Endodermal cell (in vitro differentiated cells): ENCODE results near the gene PSMB7. TPM values are rescaled to one million over a fixed set of nuclear protein-coding genes. Genes with fewer than 3 reads are reported as not detected.

Experiments used
- DNase-seq: peaks from one replicate; pipeline ENCODE4 v3.0.0-alpha.2; 2017
- H3K27ac ChIP-seq: 2 replicates; pipeline ENCODE4 v1.5.1; 2013; ENCODE audit warnings: mild to moderate bottlenecking, low read depth, low read length, moderate library complexity
- H3K27me3 ChIP-seq: 2 replicates; pipeline ENCODE4 v1.6.1; 2013; ENCODE audit warnings: mild to moderate bottlenecking, low read length, moderate library complexity; ENCODE audit not compliant: insufficient read depth, control insufficient read depth, poor library complexity, severe bottlenecking
- H3K36me3 ChIP-seq: 2 replicates; pipeline ENCODE4 v1.7.0; 2013; ENCODE audit warnings: mild to moderate bottlenecking, low read length, moderate library complexity; ENCODE audit not compliant: control insufficient read depth, insufficient read depth
- H3K4me1 ChIP-seq: one replicate; pipeline ENCODE4 v1.7.0; 2013; ENCODE audit warnings: low read length; ENCODE audit not compliant: control insufficient read depth, insufficient read depth
- H3K4me3 ChIP-seq: 2 replicates; pipeline ENCODE4 v1.5.1; 2013; ENCODE audit warnings: mild to moderate bottlenecking, low read length, moderate library complexity
- H3K9ac ChIP-seq: 2 replicates; pipeline ENCODE4 v1.6.1; 2013; ENCODE audit warnings: mild to moderate bottlenecking, low read length, moderate library complexity; ENCODE audit not compliant: poor library complexity, severe bottlenecking; ENCODE audit errors: extremely low read depth
- H3K9me3 ChIP-seq: 2 replicates; pipeline ENCODE4 v1.6.1; 2013; ENCODE audit warnings: mild to moderate bottlenecking, low read length, moderate library complexity; ENCODE audit not compliant: control insufficient read depth
- H3K27ac Mint-ChIP-seq: 2 replicates; pipeline ENCODE4 v1.8.0; 2020; ENCODE audit warnings: mixed read lengths
- H3K27me3 Mint-ChIP-seq: 2 replicates; pipeline ENCODE4 v1.8.0; 2021; ENCODE audit warnings: mild to moderate bottlenecking, mixed read lengths; ENCODE audit not compliant: insufficient read depth
- H3K36me3 Mint-ChIP-seq: 2 replicates; pipeline ENCODE4 v1.8.0; 2020; ENCODE audit warnings: low read depth, mixed read lengths
- H3K4me1 Mint-ChIP-seq: 2 replicates; pipeline ENCODE4 v1.8.0; 2020; ENCODE audit warnings: mixed read lengths
- H3K4me3 Mint-ChIP-seq: 2 replicates; pipeline ENCODE4 v1.8.0; 2020; ENCODE audit warnings: mild to moderate bottlenecking, moderate library complexity, mixed read lengths
- H3K9me3 Mint-ChIP-seq: 2 replicates; pipeline ENCODE4 v1.8.0; 2020; ENCODE audit warnings: mild to moderate bottlenecking, mixed read lengths
- CTCF ChIP-seq: fragments of 200-600 bp; sonication (generic); conservative IDR thresholded peaks from 2 replicates; pipeline ENCODE4 v1.5.0; 2021; ENCODE audit warnings: antibody characterized with exemption, mild to moderate bottlenecking
- WGBS, 2 experiments: methylation state at CpG; one replicate each; pipeline versions ENCODE4 v1.1.5 to v1.1.7; 2013; ENCODE audit warnings: missing lambda C conversion rate in 2 of 2, mixed read lengths in 1 of 2; ENCODE audit not compliant: insufficient coverage in 1 of 2, insufficient read length in 1 of 2; 5-methylcytosine and 5-hydroxymethylcytosine counted together
- total RNA-seq, 2 donors: library from RNA; stranded (reverse); fragmentation: NEBNext Ultra II Directional in 1 of 2; extraction: Animal tissue kit (Norgen Biotek cat#: 25700) in 1 of 2; gene quantifications; 2 replicates in 1 of 2; 3 replicates in 1 of 2; pipeline ENCODE4 v1.2.1, GENCODE V29; 2021

Gene PSMB7
- total RNA-seq, 2 donors from 2014 or later: 203 to 223 TPM

DNA sequence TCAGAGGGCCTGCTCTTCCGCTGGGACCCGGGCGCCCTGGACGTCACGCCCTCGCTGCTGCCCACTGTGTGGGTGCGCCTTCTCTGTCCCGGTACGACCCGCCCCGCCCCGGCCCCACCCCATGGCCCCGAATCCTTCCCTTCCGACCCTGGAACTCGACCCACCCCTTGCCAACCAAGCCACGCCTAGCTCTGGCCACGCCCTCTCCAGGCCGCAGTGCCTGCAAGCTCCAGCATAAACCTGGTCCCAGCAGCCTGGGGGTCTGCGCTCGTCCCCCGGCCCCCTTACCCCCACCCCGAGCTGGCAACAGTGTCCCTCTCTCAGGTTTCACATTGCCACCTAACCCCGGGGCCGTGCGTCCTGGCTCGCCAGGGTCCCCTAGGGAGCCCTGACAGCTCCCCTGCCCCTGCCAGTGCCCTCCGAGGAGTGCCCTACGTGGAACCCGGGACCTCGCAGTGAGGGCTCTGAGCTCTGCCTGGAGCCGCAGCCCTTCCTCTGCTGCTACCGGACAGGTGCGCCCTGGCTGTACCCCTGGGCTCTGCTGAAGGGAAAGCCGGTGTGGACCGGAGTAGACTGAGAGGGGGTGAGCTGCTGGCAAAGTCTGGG is 38.4 kb upstream of the PSMB7 start:
- peaks cover 39% of the 10 kb centered on the region for H3K27me3 Mint-ChIP-seq
- no peaks in the 10 kb centered on the region for H3K9me3 Mint-ChIP-seq
- no peaks in the 10 kb centered on the region for H3K36me3 Mint-ChIP-seq
- H3K4me1 Mint-ChIP-seq: peaks cover 6% of the 10 kb centered on the region
- no peak for TF ChIP-seq CTCF
- DNase-seq: peak; percentile 92
- Histone ChIP-seq H3K27ac (no peak overlapping the region), H3K36me3 (no peaks in the 10 kb centered on the region), H3K4me1 (peaks cover 6% of the 10 kb centered on the region), H3K9me3 (no peaks in the 10 kb centered on the region), H3K4me3 (no peak overlapping the region), H3K9ac (no peak overlapping the region), H3K27me3 (peaks cover 37% of the 10 kb centered on the region)
- H3K27ac Mint-ChIP-seq: no peak overlapping the region
- H3K4me3 Mint-ChIP-seq: no peak overlapping the region
- WGBS, 2 experiments: 39 to 93% methylated on average over 3 to 35 of the region's 35 CpGs

GRCh38 chr9:124452841-124453585 is 37.8 kb upstream of the PSMB7 start:
- WGBS, 2 experiments: 63 to 72% methylated on average over 43 to 85 of the region's 85 CpGs
- Mint-ChIP-seq H3K27me3 (peaks cover 39% of the 10 kb centered on the region), H3K27ac (no peak overlapping the region), H3K9me3 (no peaks in the 10 kb centered on the region), H3K36me3 (no peaks in the 10 kb centered on the region), H3K4me1 (peaks cover 6% of the 10 kb centered on the region), H3K4me3 (no peak overlapping the region)
- Histone ChIP-seq H3K9me3 (no peaks in the 10 kb centered on the region), H3K36me3 (no peaks in the 10 kb centered on the region), H3K4me3 (no peak overlapping the region), H3K9ac (no peak overlapping the region), H3K27ac (no peak overlapping the region), H3K27me3 (peaks cover 37% of the 10 kb centered on the region), H3K4me1 (peaks cover 6% of the 10 kb centered on the region)
- no peak for TF ChIP-seq CTCF
- no peak for DNase-seq

GRCh38 chr9:124452326-124452725 is 37.1 kb upstream of the PSMB7 start:
- DNase-seq: peak; percentile 47
- no peaks in the 10 kb centered on the region for H3K9me3 ChIP-seq
- Mint-ChIP-seq H3K27ac (no peak overlapping the region), H3K4me1 (peaks cover 6% of the 10 kb centered on the region), H3K9me3 (no peaks in the 10 kb centered on the region), H3K36me3 (no peaks in the 10 kb centered on the region), H3K4me3 (no peak overlapping the region), H3K27me3 (peaks cover 39% of the 10 kb centered on the region)
- H3K27ac ChIP-seq: no peak overlapping the region
- H3K4me1 ChIP-seq: peaks cover 6% of the 10 kb centered on the region
- 92% methylated on average over 11 to 19 of the region's 19 CpGs for whole genome bisulfite sequencing, 2 experiments
- H3K36me3 ChIP-seq: no peaks in the 10 kb centered on the region
- no peak overlapping the region for H3K9ac ChIP-seq
- TF ChIP-seq CTCF: no peak
- peaks cover 37% of the 10 kb centered on the region for H3K27me3 ChIP-seq
- H3K4me3 ChIP-seq: no peak overlapping the region
